Lung microvascular endothelial cell (primary cell): ENCODE measurements around the gene SORT1. TPM values are rescaled to one million over a fixed set of nuclear protein-coding genes. Genes with fewer than 3 reads are reported as not detected.
"Not testable (repeated sequence)": the region's sequence is repeated elsewhere in the genome, so short reads cannot be mapped to it uniquely, and the experiment has no call there.

ENCODE experiments used
- DNase-seq, 2 donors: peaks; one replicate each; pipeline versions ENCODE4 v3.0.0 to v3.0.0-alpha.2; 2010; ENCODE audit warnings: low read depth in 2 of 2
- total RNA-seq: library from RNA; depleted of rRNA; stranded (reverse); fragments of >200 nt; gene quantifications from 2 replicates; pipeline ENCODE4 v1.2.1, GENCODE V29; 2014

SORT1 gene
- total RNA-seq, 1 donor from 2014 or later = 9.5 TPM

GRCh38 chr1:109379907-109380306 is 17.8 kb downstream of the SORT1 start:
- no peak for DNase-seq

GRCh38 chr1:109379422-109379821 is 18.3 kb downstream of the SORT1 start:
- DNase-seq = no peak

GRCh38 chr1:109377698-109378097 is 20.0 kb downstream of the SORT1 start:
- DNase-seq = no peak

- DNase-seq = not testable (repeated sequence)
These were observed 24.0 kb downstream of the SORT1 start for GRCh38 chr1:109373696-109374095.

GRCh38 chr1:109373126-109373525 is 24.6 kb downstream of the SORT1 start:
- no peak for DNase-seq

- DNase-seq = no peak
These were observed 25.4 kb downstream of the SORT1 start for GRCh38 chr1:109372281-109372680.

GRCh38 chr1:109371341-109371739 is 26.4 kb downstream of the SORT1 start:
- no peak for DNase-seq

- DNase-seq = peak in 1 of 2 donors; percentile 55
These were observed 26.9 kb downstream of the SORT1 start for GRCh38 chr1:109370712-109371340.

GRCh38 chr1:109369167-109369746 is 28.5 kb downstream of the SORT1 start:
- no peak for DNase-seq

GRCh38 chr1:109368464-109368863 is 29.3 kb downstream of the SORT1 start:
- DNase-seq = no peak

- no peak for DNase-seq
These were observed 30.1 kb downstream of the SORT1 start for GRCh38 chr1:109367626-109368025.

GRCh38 chr1:109365642-109366204 is 32.0 kb downstream of the SORT1 start:
- no peak for DNase-seq

- DNase-seq = peak in 1 of 2 donors; percentile 7
These were observed 36.1 kb downstream of the SORT1 start for GRCh38 chr1:109361649-109362048.

- no peak for DNase-seq
These were observed 36.6 kb downstream of the SORT1 start for GRCh38 chr1:109361069-109361468.

GRCh38 chr1:109357616-109358015 is 40.1 kb downstream of the SORT1 start:
- DNase-seq = no peak

GRCh38 chr1:109356915-109357314 is 40.8 kb downstream of the SORT1 start:
- no peak for DNase-seq

GRCh38 chr1:109356505-109356904 is 41.2 kb downstream of the SORT1 start:
- no peak for DNase-seq

- no peak for DNase-seq
These were observed 42.8 kb downstream of the SORT1 start for GRCh38 chr1:109354929-109355328.

GRCh38 chr1:109351457-109351856 is 46.3 kb downstream of the SORT1 start:
- DNase-seq = no peak

- DNase-seq = no peak
These were observed 47.1 kb downstream of the SORT1 start for GRCh38 chr1:109350655-109351054.

- DNase-seq = no peak
These were observed 47.5 kb downstream of the SORT1 start for GRCh38 chr1:109350182-109350581.

- DNase-seq = no peak
These were observed 50.2 kb downstream of the SORT1 start for GRCh38 chr1:109347511-109347910.
